Smooth muscle cell (in vitro differentiated cells): ENCODE data around the gene PPP1R27. TPM values are rescaled to one million over a fixed set of nuclear protein-coding genes. Genes with fewer than 3 reads are reported as not detected.

Source experiments
- DNase-seq: peaks from one replicate; lab custom pipeline; 2025; ENCODE audit not compliant: unreplicated experiment; lab: John Stamatoyannopoulos, UW
- H2AFZ ChIP-seq: fragments of 200-600 bp; sonication (generic); 2 replicates; pipeline ENCODE4 v1.6.0; 2016; ENCODE audit warnings: antibody characterized with exemption, low read depth, mild to moderate bottlenecking
- H3F3A ChIP-seq: fragments of 200-600 bp; sonication (generic); 2 replicates; pipeline ENCODE4 v1.6.0; 2017; ENCODE audit warnings: antibody characterized with exemption, low read depth
- H3K27ac ChIP-seq: fragments of 200-600 bp; sonication (generic); 2 replicates; pipeline ENCODE4 v1.5.1; 2016; ENCODE audit warnings: low read depth, mild to moderate bottlenecking
- H3K27me3 ChIP-seq: fragments of 200-600 bp; sonication (generic); 2 replicates; pipeline ENCODE4 v1.6.1; 2016; ENCODE audit warnings: low read depth, mild to moderate bottlenecking
- H3K36me3 ChIP-seq: fragments of 200-600 bp; sonication (generic); 2 replicates; pipeline ENCODE4 v1.5.1; 2016; ENCODE audit warnings: low read depth
- H3K4me1 ChIP-seq: fragments of 200-600 bp; sonication (generic); 2 replicates; pipeline ENCODE4 v1.5.1; 2016; ENCODE audit warnings: low read depth
- H3K4me2 ChIP-seq: fragments of 200-600 bp; sonication (generic); 2 replicates; pipeline ENCODE4 v1.6.0; 2016; ENCODE audit warnings: mild to moderate bottlenecking
- H3K4me3 ChIP-seq: fragments of 200-600 bp; sonication (generic); 2 replicates; pipeline ENCODE4 v1.5.1; 2016; ENCODE audit warnings: mild to moderate bottlenecking
- H3K79me2 ChIP-seq: fragments of 200-600 bp; sonication (generic); 2 replicates; pipeline ENCODE4 v1.6.0; 2016; ENCODE audit warnings: low read depth, mild to moderate bottlenecking
- H3K9ac ChIP-seq: fragments of 200-600 bp; sonication (generic); 2 replicates; pipeline ENCODE4 v1.6.0; 2016; ENCODE audit warnings: low read depth
- H3K9me3 ChIP-seq: fragments of 200-600 bp; sonication (generic); replicated peaks from 2 replicates; pipeline ENCODE4 v1.5.1; 2016; ENCODE audit warnings: low read depth
- H4K20me1 ChIP-seq: fragments of 200-600 bp; sonication (generic); 2 replicates; pipeline ENCODE4 v1.6.0; 2016; ENCODE audit warnings: low read depth
- whole genome bisulfite sequencing: methylation state at CpG from one replicate; pipeline ENCODE4 v1.1.7; 2016; ENCODE audit warnings: low lambda C conversion rate; 5-methylcytosine and 5-hydroxymethylcytosine counted together
- polyA plus RNA-seq: library from polyadenylated mRNA; unstranded; fragments of >200 nt; fragmentation: Nextera tagmentation; extraction: Ambion mirVana; gene quantifications from 2 replicates; pipeline ENCODE4 v1.2.1, GENCODE V29; 2016
- total RNA-seq: library from RNA; depleted of rRNA; stranded (reverse); fragments of >200 nt; gene quantifications from 2 replicates; pipeline ENCODE4 v1.2.3, GENCODE V29; 2014
- TF ChIP-seq, protein P1 (sequence below): fragments of 200-600 bp; sonication (generic); IDR thresholded peaks from 2 replicates; pipeline ENCODE4 v1.5.1; 2017; ENCODE audit warnings: borderline replicate concordance, mild to moderate bottlenecking, antibody characterized with exemption; ENCODE audit not compliant: insufficient read depth, poor library complexity, severe bottlenecking

PPP1R27 gene
- total and polyA plus RNA-seq, 2 experiments from 2014 or later, result 0.79 to 3.1 TPM

DNA sequence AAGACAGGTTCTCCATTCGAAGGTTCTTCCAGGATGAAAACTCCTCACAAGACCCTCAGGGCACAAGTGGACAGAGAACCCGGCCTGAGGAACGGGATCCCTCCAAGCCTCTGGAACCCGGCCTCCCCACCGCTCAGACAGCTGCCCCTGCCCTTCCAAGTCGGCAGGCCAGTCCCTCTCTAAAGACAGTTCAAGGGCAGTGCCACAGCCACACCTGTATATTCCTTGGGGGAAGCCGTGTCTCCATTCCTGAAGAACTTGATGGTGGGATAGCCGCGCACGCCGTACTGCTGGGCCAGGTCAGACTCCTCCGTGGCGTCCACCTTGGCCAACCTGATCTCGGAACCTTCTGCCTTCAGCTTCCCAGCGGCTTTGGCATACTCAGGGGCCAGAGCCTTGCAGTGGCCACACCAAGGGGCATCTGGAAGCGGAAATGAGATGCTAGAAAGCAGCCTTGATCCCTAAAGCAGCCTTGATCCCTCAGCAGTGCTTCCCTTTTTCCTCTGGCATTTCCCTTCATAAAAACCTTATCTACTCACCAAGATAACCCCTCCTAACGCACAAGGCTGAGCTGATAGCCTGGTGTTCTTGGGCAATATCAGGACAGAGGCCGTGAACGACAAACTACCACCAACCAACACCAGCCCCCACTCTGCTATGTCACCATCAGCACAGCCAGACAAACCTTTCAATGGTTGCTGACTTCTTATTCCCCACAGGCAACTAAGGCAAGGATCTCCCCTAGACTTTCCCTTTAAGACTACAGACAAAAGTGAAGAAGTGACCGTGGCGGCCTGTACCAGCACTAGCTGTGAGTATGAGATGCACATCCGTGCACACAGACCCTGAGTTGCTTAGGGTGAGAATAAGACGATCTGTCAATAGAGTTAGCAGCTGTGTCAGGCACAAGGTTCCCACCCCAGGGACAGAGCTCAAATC lies 24.4 kb upstream of the PPP1R27 start:
- DNase-seq, result no peak
- Histone ChIP-seq H4K20me1 (peaks cover 74% of the 10 kb centered on the region), H3K4me1 (peaks cover 25% of the 10 kb centered on the region), H3K9me3 (no peaks in the 10 kb centered on the region), H2AFZ (no peak overlapping the region), H3K27ac (peak overlapping the region; percentile 83), H3F3A (peaks cover 9% of the 10 kb centered on the region), H3K4me2 (peak overlapping the region; percentile 98), H3K79me2 (peaks cover 90% of the 10 kb centered on the region), H3K4me3 (peak overlapping the region; percentile 100), H3K36me3 (peaks cover 6% of the 10 kb centered on the region), H3K27me3 (no peaks in the 10 kb centered on the region), H3K9ac (peak overlapping the region; percentile 94)
- 55% methylated on average over 23 of the region's 23 CpGs for WGBS
- TF ChIP-seq, protein P1, sequence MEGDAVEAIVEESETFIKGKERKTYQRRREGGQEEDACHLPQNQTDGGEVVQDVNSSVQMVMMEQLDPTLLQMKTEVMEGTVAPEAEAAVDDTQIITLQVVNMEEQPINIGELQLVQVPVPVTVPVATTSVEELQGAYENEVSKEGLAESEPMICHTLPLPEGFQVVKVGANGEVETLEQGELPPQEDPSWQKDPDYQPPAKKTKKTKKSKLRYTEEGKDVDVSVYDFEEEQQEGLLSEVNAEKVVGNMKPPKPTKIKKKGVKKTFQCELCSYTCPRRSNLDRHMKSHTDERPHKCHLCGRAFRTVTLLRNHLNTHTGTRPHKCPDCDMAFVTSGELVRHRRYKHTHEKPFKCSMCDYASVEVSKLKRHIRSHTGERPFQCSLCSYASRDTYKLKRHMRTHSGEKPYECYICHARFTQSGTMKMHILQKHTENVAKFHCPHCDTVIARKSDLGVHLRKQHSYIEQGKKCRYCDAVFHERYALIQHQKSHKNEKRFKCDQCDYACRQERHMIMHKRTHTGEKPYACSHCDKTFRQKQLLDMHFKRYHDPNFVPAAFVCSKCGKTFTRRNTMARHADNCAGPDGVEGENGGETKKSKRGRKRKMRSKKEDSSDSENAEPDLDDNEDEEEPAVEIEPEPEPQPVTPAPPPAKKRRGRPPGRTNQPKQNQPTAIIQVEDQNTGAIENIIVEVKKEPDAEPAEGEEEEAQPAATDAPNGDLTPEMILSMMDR, result no peak

DNA sequence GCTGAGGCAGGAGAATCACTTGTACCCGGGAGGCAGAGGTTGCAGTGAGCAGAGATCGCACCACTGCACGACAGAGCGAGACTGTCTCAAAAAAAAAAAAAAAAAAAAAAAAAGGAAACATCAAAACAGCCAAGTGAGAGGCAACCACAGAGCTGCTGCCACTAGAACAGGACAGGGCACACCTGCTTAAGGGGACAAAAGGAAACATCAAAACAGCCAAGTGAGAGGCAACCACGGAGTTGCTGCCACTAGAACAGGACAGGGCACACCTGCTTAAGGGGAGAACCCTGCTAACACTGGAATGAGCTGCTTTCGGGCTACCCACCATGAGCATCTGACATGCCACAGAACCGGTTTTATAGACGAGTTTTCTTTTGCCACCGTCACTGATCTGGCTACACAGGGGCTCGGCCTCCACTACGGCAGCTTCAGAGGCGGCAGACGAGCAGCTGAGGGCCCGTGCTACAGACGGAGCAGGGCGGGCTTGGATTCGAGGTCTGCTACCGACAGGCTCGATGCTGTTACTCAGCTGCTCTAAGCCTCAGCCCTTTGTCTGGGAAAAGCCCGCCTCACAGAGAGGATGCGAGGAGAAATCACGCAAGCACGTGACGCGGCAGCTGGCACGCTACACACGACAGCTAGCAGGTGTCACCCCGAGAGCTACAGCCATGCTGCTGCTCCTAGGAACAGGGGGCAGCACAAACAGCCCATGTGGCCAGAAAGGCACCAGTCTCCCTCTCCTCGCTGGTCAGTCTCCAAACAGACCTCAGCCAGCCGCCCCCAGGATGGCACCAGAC lies 23.5 kb upstream of the PPP1R27 start:
- H3K4me2 ChIP-seq, result peak overlapping the region; percentile 98
- H3K4me3 ChIP-seq, result peak overlapping the region; percentile 100
- H4K20me1 ChIP-seq, result peaks cover 74% of the 10 kb centered on the region
- no peaks in the 10 kb centered on the region for H3K9me3 ChIP-seq
- peaks cover 25% of the 10 kb centered on the region for H3K4me1 ChIP-seq
- H3F3A ChIP-seq, result peaks cover under 1% of the 10 kb centered on the region
- no peaks in the 10 kb centered on the region for H3K27me3 ChIP-seq
- H3K79me2 ChIP-seq, result peaks cover 90% of the 10 kb centered on the region
- H3K27ac ChIP-seq, result peak overlapping the region; percentile 83
- no peak overlapping the region for H2AFZ ChIP-seq
- 91% methylated on average over 30 of the region's 30 CpGs for WGBS
- H3K9ac ChIP-seq, result peak overlapping the region; percentile 94
- TF ChIP-seq, protein P1, result no peak
- peaks cover 6% of the 10 kb centered on the region for H3K36me3 ChIP-seq
- DNase-seq, result no peak

DNA sequence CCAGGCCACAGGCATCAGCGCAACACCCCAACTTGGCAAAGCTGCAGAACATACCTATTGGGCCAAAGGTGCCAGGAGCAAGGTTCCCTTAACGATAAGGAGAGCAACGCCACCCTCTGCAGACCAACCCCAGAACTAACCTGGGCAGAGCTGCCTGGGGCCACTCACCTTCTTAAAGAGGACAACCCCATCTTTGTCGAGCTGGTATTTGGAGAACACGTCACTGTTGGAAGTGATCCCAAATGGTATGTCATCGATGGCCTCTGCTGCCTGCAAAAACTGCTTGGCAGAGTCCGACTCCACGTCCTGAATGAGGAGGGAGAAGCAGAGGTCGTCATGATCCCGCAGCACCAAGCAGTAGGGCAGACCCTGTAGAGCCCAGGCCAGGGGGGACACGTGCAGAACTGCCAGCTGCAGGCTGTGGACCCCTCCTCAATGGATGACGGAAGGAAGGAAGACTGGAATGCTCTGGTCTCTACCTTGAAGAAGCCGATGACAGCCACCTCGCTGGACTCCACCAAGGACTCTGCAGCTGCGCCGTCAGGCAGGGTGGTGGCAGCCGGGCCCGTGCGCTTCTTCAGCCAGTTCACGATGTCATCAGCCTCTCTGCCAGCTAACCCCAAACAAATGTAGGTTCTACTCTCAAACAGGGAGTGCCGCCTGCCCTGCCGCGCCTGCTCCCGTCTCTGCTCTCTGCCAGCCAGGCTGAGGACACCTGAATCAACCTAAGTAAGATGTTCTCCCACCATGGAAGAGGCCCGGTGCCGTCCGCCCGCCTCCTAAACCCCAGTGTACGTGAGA lies 20.3 kb upstream of the PPP1R27 start:
- Histone ChIP-seq H4K20me1 (peaks cover 100% of the 10 kb centered on the region), H3K9ac (no peak overlapping the region), H3K4me2 (no peak overlapping the region), H2AFZ (no peak overlapping the region), H3K27ac (no peak overlapping the region), H3K4me3 (no peak overlapping the region), H3K36me3 (peaks cover 14% of the 10 kb centered on the region), H3K79me2 (peaks cover 96% of the 10 kb centered on the region), H3K27me3 (no peaks in the 10 kb centered on the region), H3K9me3 (no peaks in the 10 kb centered on the region), H3K4me1 (peaks cover 10% of the 10 kb centered on the region), H3F3A (no peaks in the 10 kb centered on the region)
- TF ChIP-seq, protein P1, result no peak
- DNase-seq, result no peak
- 96% methylated on average over 29 of the region's 29 CpGs for WGBS
